ENCODE measurements around the gene ZRANB3. TPM values are rescaled to one million over a fixed set of nuclear protein-coding genes. Genes with fewer than 3 reads are reported as not detected.

ZRANB3 gene
- total RNA-seq, 6 donors from 2014 or later: 1.00 to 4.0 (median 2.0) TPM

Small RNA genes within 50 kb of the gene (small RNA-seq; reads per million reads assigned to genes)
- 0 to 0.46 (median 0) reads per million in 4 donors for gene SNORA40B

Other genes with a start within 250 kb of the ZRANB3 start
- gene R3HDM1, start 266 bp upstream of the ZRANB3 start, total RNA-seq: 10 to 100 TPM in 5 of 6 donors, 1 to 10 TPM in 1; 9.0 to 43.0 (median 16.2) TPM
- gene UBXN4, start 210.6 kb upstream of the ZRANB3 start, total RNA-seq: 100 to 1,000 TPM in 1 of 6 donors, 10 to 100 TPM in 5; 34.0 to 101 (median 67.8) TPM